ENCODE results near the gene RPL10A.
"Not testable (repeated sequence)": the region's sequence is repeated elsewhere in the genome, so short reads cannot be mapped to it uniquely, and the experiment has no call there.

RPL10A gene

GRCh38 chr6:35515939-35516338 lies 47.7 kb downstream of the RPL10A start:
- DNase-seq, result not testable (repeated sequence)

- no peak for DNase-seq
Measured at GRCh38 chr6:35516712-35517111, 48.5 kb downstream of the RPL10A start.

- not testable (repeated sequence) for DNase-seq
Measured at GRCh38 chr6:35517978-35518377, 49.8 kb downstream of the RPL10A start.

GRCh38 chr6:35518566-35519312 lies 50.5 kb downstream of the RPL10A start:
- no peak for DNase-seq

- no peak for DNase-seq
Measured at GRCh38 chr6:35519313-35520015, 51.3 kb downstream of the RPL10A start.

All from NCI-H1092 (cell line).